Kidney capillary endothelial cell (primary cell): ENCODE data around the gene YIPF3.
"Not testable (repeated sequence)": the region's sequence is repeated elsewhere in the genome, so short reads cannot be mapped to it uniquely, and the experiment has no call there.

Experiments
- DNase-seq: peaks from one replicate; pipeline ENCODE4 v3.0.0-alpha.2; 2018; ENCODE audit warnings: low spot score

Gene YIPF3

DNA sequence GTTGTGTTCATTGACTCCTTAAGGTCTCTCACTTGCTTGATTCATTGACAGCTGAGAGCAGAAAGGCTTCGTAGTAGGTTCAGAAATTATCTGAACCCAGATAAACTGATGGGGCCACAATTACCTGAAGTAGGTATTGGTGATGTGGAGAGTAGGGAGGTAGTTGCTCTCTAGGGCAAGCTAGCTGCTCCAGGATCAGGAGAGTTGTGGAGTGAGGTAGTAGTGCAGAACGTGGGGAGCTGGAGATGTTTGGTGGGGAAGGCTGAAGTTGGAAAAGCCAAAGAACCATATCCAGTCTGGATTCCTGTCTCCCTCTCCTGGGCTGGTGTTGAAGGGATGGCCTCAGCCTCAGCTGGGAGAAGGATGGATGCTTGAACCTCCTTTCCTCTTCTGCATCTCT lies 23.5 kb downstream of the YIPF3 start:
- no peak for DNase-seq

DNA sequence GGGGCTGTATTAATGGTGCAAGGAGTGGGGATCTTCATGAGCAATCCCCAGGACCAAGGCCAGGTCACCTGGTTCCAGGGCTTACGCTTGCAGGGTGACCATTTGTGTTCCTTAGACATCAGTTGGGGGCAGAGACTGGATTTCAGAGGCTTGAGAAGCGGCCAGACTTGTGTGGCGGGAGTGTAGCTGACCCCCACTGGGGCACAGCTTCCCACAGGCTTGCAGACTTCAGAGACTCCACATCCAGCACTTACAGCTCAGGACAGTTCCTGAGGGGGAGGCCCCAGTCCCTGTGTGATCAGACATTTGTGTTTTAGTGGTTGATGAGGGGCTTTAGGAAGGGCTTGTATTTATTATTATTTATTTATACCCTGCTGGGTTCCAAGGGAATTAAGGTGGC lies 24.1 kb downstream of the YIPF3 start:
- no peak for DNase-seq

DNA sequence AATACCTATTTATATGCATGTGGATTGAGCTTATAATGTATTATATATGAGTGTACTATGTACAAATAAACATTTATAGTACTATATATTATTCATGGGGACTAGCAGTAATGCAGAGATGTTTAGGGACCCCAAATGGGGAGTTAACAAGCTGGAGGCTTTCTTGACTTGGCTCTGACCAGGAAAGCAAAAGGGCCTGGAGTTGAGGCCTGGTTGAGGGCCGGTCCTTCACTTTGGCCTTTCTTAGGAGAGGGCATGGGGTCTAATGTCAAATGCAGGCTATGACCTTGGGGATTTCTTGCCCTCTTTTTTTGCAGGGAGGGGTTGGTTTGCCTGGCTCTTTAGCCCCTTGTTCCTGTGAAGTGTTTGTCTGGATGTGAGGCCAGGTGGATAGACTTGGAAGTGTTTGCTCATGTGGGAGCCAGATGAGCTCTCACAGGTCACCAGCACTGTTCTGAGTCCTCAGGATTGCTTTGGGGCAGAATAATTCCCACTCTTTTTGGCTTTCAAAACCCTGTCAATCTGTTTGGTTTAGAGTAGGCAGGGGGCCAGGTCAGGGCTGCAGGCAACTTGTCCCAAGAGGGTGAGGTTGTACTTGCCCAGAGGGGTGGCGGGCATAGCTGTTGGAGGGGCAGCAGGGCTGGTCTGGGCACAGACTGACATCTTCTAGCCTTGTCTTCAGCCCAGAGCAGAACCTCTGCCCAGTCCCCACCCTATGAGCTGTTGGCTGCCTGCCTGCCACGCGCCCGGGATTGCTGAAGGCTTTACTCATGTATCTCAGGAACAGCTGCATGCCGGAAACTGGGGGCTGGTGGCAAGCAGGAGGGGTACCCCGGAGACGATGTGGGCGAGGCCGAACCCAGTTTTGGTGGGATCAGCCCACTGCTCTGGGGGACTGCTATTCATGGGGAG lies 24.7 kb downstream of the YIPF3 start:
- DNase-seq: no peak

DNA sequence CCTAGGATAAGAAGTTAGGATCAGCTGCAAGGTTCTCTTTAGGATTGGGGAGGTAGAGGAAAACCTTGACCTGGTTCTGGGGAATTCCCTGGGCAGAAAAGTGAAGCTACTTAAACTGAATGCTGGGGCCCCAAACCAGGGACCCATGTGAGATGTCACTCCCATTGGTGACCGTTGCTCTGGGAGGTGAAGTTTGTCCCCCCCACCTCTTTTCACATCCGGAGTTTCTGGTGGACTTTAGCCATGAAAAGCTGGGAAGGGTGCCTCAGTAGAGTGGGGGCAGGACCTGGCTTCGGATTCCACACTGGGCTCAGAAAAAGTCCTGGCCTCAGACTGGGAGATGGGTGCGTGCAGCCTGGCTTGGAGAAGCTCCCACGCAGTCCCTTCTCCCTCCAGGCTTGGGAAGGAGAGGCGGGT lies 26.2 kb downstream of the YIPF3 start:
- DNase-seq: no peak

DNA sequence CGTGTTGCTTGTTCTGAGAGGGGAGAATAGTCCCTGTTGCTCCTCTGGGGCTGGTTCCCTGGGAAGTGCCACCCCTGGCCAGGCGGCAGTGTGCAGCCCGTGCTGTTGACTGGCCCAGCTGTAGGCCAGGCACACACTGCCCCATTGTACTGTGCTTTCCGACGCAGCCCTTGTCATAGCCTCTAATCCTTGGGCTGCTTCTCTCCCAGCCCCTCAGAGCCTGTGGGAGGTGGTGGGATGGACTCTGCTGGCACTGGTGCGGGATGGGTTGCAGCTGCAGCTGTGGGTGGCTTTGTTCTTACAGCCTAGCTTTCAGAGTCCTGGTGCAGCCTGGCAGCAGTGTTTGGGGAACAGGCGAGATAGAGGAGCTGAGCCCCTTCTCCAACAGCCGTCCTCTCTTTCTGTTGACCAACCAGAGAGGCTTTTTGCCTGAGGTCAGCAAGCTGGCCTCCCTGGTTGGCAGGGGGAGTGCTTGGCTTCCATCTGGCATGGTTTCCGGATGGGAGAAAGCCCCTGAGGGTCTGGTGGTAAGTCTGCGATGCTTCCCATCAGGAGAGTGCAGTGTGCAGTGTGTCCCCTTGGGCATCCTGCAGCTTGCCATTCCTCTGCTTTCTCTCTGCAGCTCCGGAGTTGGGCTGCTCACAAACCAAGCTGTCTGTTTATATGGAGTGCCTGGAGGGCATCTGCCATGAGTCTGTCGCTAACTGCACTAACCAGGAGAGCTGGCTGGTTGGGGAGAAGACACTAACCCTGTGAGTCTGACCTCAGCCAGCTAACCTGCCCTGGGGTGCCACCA lies 27.3 kb downstream of the YIPF3 start:
- DNase-seq: no peak

DNA sequence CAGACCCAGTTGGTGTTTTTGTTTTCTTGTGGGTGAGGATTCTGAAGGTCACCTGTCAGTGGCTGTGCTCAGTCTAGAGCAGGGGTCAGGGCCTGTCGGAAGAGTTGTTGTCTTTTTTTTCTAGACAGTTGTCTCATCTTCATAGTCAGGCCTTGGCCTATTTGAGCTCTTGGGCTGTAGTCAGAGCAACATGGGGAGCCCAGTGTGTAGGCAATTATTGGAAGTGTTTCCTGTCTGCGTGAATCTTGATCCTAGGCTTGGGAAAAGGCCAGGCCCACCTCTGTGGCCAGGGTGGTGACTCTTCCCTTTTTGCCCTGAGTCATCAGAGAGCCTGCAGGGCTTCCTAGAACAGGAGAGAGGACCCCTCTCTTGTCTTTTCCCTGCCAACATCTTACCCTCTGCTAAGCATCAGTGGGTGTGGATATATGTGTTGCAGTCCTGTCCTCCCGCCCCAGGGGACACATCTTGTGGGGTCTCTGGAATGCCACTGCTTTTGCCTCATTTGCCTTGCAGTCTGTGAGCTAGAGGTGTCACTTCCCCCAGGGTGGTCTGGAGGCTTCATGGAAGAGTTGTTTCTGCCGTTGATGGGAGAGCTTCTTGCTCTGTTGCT lies 28.0 kb downstream of the YIPF3 start:
- no peak for DNase-seq

DNA sequence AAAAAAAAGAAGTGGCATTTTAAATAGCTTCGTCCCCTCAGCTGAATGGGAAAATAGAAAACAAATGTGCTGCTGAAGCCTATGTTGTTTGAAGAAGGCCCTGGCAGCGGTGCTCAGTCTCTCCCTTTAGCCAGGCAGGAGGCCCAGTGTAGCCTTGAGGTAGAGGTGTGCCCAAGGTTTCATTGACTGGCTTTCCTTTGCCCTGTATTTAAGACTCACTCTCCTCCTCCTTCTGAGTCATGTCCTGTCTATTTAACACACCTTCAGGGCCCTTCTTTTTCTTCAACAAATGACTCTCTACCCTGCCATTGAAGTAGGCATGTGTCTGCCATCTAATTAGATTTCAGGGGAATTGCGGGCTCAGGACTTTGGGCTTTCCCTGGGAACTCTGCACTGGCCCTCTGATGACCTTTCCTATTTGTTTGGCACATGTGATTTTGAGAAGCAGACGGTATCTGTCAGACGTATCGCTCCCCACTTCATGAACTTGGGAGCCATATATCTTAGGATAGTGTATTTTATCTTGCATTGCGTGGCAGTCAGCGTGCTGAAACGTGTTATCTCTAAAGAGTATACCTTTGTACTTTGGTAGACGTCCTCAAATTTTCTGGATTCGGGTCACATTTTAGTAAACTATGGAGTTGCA lies 35.0 kb downstream of the YIPF3 start:
- DNase-seq: no peak

DNA sequence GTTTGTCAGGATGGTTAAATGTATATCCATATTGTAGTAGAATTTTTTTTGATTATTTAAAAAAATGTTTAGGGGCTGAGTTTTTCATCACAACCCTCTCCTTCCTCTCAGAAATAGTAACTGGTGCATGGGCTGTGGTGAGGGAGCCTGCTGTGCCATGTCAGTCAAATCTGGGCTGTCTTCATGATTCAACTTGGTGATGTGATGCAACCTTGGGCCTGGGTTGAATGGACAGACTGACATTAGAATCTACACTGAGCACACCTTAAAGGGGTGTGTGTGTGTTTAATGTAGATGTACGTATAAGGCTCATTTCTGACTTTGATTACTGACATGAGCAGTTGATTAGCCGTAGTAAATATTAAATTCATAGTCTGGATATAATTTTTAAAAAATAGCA lies 35.7 kb downstream of the YIPF3 start:
- no peak for DNase-seq

DNA sequence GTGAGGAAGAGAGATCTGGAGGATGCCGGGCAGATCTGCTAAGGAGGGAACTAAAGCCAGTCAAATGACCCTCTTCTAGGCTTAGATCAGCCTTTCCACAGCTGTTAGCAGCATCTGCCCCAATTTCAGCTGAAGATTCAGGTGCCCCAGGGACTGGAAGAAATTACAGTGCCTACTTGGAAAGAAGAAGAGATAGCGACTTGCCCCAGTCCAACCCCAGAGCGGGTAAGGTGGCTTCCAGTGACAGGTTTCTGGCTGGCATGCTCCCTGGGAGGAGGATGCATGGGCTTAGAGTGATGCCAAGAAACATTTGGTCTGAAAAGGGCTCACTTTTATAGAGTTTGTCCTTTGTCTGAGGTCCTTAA lies 38.7 kb downstream of the YIPF3 start:
- no peak for DNase-seq

DNA sequence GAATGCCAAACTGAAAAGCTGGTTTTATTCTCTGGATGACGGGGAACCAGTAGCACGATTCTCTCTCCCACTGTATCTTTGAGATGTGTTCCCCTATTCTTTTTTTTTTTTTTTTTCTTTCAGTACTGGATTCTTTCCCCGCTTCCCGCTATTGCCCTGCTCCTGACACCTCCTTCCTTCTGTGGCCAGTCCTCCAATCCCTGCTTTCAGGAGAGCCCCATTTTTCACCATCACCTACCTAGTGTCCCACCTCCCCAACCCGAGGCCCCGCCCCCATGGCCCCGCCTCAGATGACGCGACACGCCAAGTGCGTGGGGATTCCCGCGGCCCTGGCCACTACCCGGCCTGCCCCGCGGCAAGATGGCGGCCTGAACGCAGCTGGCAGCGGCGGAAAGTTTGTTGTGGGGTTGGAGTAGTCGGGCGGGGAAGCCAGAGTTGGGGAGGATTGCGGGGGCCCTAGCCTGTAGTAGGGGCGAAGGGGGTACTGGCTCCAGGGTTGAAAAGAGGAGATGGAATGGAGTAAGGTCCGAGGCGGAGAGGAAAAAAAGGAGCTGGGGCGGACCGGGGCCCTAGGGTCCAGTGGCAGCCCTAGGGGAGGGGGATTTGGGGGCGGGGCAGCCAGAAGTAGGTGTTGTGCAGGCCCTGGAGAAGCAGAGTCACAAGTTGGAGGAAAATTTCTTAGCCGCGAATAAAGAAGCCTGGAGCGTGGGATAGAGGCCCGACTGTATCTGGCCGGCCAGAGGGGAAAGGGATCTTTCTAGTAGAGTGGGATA lies 39.3 kb downstream of the YIPF3 start, which contains the start of gene TJAP1:
Gene TJAP1 (plus strand): TSS at position 336 of the 773 bp plus-strand sequence. CDS start 21,432 bp downstream, outside the sequence.
- peak; percentile 62 for DNase-seq

DNA sequence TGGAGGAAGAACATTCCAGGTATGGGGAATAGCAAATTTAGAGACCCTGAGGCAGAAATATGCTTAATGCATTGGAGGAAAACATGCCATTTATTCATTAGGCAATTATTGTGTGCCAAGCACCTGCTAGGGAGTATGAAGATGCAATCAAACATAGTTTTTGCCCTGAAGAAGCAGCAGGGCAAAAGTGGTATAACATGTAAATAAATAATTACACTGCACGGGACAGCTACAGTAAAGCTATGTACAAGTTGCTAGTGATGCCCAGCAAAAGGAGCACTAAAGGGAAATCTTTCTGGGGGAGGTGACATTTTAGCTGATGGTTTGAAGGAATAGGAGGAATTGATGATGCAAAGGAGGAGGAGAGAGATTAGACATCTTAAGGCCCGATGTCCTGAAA lies 40.0 kb downstream of the YIPF3 start:
- DNase-seq: no peak

DNA sequence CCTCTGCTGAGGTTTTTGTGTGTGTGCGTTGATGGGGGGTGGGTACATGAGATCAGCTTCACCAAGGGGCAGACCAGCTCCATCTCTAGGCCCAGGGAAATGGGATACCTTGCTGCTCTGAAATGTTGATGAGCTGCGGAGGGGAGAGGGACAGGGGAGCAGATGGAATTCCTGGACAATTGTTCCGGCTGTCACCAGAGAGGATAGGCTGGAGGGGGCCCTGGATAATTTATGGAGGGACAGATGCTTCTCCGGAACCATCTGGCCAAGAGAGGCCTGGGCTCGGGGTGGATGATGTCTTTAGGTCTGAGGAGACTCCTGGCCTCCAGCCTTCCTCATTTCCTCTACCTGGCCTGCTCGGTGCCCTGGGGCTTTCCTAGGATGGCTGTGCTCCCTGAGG lies 41.2 kb downstream of the YIPF3 start:
- no peak for DNase-seq

DNA sequence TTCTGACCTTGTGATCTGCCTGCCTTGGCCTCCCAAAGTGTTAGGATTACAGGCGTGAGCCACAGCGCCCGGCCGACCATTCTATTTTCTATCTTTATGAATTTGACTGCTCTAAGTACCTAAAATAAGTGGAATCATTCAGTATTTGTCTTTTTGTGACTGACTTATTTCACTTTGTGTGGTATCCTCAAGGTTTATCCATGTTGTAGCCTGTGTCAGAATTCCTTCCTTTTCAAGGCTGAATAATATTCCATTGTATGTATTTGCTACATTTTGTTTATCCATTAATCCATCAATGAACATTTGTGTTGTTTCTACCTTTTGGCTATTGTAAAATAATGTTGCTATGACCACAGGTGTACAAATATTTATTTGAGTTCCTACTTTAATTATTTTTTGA lies 44.2 kb downstream of the YIPF3 start:
- no peak for DNase-seq

DNA sequence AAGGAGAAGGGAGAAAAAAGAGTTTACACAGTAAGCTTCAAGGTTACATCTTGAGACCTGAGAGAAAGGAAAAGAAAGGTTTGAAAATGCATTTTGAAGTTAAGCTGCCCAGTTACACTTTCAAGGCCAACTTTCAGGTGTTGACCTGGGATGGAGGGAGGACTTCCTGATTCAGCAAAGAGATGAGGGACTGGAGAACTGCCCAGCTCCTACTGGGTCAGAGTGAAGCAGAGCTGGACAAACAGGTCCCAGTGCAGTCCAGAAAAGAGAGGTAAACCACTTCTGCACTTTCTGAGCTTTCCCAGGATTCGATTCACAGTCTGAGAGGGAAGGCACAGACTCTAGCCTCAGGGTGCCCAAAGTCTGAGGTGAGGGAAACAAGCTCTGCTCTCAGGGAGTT lies 45.3 kb downstream of the YIPF3 start:
- DNase-seq: no peak

DNA sequence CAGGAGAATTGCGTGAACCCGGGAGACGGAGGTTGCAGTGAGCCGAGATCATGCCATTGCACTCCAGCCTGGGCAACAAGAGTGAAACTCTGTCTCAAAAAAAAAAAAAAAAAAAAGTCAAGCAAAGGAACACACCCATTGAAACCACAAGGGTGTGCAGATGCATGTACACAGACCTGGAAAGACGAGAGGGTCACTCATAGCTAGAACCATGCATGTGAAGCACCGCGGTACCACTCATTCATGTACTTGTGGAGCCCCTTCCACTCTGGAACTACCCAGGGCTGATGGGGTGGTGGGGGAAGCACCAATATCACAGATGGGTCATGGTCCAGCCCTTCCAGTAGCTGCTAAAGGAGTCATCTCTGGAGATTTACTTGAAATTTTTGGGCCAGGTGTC lies 46.8 kb downstream of the YIPF3 start:
- DNase-seq: no peak

DNA sequence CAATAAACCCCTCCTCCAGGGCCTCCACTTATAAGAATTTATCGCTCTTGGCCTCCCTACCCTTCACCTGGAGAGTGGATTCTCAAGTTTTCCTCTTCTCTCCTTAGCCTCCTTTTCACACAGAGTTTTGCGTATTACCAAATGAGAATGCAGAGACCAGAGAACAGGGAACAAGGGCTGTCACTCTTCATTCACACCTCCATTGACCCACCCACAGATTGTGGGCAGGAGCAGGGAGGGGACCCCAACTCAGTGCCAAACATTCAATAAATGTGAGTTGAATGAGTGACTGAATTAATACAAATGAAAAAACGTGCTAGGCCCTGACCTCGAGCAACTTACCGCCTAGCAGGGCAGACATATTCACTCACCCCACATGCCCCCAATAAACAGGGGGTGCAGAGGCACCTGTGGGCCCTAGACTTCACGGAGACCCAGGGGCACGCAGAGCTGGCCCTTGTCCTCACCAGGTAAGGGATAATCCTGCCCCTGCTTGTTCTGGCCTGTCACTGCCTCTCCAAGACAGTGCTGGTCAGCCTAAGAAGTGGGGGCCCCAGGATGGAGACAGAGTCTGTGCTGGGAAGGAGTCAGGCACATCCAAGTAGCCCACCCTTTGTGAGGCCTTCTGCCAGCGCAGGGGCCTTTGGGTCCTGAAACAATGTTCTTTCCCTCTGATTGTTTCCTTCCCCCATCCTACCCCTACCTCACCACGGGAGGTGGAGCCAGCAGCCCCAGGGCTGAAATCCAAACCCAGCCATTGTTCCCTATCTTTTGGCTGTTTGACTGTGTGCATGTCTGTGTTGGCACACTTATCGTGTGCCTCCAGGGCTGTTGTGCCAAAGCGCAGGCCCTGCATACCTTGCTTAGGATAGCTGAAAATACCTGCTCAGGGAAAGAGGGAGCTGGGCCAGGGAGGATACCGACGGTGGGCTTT lies 47.7 kb downstream of the YIPF3 start:
- DNase-seq: no peak

DNA sequence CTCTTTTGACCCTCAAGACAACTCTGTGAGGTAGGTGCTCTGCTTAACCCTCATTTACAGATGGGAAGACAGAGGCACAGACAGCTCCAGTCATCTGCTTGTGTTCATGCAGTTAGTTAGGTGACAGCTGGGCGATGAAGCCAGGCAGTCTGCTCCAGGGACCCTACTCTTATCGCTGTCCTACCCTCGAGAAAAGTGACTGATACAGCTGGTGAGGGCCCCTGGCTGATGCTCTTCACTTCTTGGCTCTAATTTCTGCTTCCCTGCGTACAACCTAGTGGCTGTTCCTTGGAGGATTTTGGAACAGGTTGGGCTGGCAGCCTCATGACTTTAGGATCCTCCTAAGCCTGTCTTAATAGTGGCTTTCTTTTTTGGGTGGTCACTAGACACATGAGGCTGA lies 48.5 kb downstream of the YIPF3 start:
- DNase-seq: no peak

DNA sequence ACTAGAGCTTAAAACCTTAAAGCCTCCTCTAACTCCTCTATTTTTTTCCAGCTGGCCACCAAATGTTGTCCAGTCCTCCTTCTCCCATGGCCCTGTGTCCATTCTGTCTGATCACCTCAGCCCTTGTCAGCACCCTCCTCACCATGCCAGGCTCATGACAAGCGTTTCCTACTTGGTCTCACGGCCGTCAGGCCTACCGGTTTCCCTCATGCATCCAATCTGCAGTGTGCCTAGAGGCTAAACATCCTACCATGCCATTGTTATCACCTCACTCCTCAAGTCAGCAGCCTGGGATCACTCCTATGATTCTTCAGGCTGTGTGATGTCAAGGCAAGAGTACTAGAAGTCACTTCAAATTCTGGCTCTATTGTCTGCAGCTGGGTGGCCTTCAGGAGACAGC lies 49.0 kb downstream of the YIPF3 start:
- no peak for DNase-seq

DNA sequence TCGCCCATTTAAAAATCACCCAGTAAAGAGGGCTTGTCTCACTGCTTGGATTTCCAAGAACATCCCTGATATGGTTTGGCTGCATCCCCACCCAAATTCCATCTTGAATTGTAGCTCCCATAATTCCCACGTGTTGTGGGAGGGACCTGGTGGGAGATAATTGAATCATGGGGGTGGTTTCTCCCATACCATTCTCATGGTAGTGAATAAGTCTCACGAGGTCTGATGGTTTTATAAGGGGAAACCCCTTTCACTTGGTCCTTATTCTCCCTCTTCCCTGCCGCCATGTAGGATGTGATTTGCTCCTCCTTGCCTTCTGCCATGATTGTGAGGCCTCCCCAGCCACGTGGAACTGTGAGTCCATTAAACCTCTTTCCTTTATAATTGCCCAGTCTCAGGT lies 49.5 kb downstream of the YIPF3 start:
- DNase-seq: not testable (repeated sequence)

DNA sequence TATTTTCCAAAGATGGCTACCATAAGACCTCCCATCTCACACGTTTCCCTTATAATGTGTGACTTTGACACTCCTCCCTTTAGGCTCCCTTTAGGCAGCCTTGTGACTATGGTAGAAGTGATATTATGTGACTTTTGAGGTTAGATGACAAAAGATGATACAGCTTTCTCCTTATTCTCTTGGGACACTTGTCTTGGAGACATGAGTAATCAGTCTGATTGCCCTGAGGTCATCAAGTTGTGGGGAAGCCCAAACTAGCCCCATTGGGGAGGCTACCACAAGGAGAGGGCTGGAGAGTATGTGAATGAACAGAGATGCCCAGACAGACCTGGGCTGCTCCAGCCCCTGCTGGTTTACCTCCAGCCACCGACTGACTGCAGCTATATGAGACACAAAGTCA lies 50.8 kb downstream of the YIPF3 start:
- DNase-seq: no peak
